Natural killer cell (primary cell): Measurements from ENCODE around the gene ROBO1. TPM values are rescaled to one million over a fixed set of nuclear protein-coding genes. Genes with fewer than 3 reads are reported as not detected.

Experiments used
- ATAC-seq, 3 donors: fragments of 150-1000 bp in 2 of 3; fragments of 200-7000 bp in 1 of 3; cut with Tn5 transposase; 1 replicate in 1 of 3; 2 replicates in 2 of 3; pipeline ENCODE4 v1.10.0; 2021; ENCODE audit warnings: mild to moderate bottlenecking in 2 of 3, moderate library complexity in 2 of 3
- DNase-seq, 2 donors: peaks; one replicate each; pipeline versions ENCODE4 v3.0.0 to v3.0.0-alpha.2; 2013 to 2021; ENCODE audit warnings: mixed read lengths in 1 of 2
- H3K27ac ChIP-seq: one replicate; pipeline ENCODE4 v1.5.1; 2013; ENCODE audit warnings: mild to moderate bottlenecking, low read length
- H3K27me3 ChIP-seq: one replicate; pipeline ENCODE4 v1.6.1; 2013; ENCODE audit warnings: low read length; ENCODE audit not compliant: control insufficient read depth, insufficient read depth
- H3K36me3 ChIP-seq: one replicate; pipeline ENCODE4 v1.6.1; 2013; ENCODE audit warnings: low read length; ENCODE audit not compliant: control insufficient read depth, insufficient read depth
- H3K4me1 ChIP-seq: one replicate; pipeline ENCODE4 v1.6.1; 2013; ENCODE audit warnings: low read length; ENCODE audit not compliant: control insufficient read depth, insufficient read depth
- H3K4me3 ChIP-seq: one replicate; pipeline ENCODE4 v1.5.1; 2013; ENCODE audit warnings: low read length
- H3K9me3 ChIP-seq: one replicate; pipeline ENCODE4 v1.6.1; 2013; ENCODE audit warnings: low read length; ENCODE audit not compliant: control insufficient read depth, insufficient read depth
- H3K27ac Mint-ChIP-seq, 2 donors: one replicate each; pipeline ENCODE4 v1.8.0; 2022; ENCODE audit warnings: mild to moderate bottlenecking in 2 of 2, mixed read lengths in 2 of 2, moderate library complexity in 1 of 2
- H3K27me3 Mint-ChIP-seq, 2 donors: one replicate each; pipeline ENCODE4 v1.8.0; 2022; ENCODE audit warnings: low read depth in 2 of 2, mixed read lengths in 2 of 2
- H3K36me3 Mint-ChIP-seq: one replicate; pipeline ENCODE4 v1.8.0; 2022; ENCODE audit warnings: mixed read lengths
- H3K4me1 Mint-ChIP-seq, 2 donors: one replicate each; pipeline ENCODE4 v1.8.0; 2022; ENCODE audit warnings: mixed read lengths in 2 of 2
- H3K4me3 Mint-ChIP-seq: one replicate; pipeline ENCODE4 v1.8.0; 2022; ENCODE audit warnings: mild to moderate bottlenecking, moderate library complexity, mixed read lengths
- H3K9me3 Mint-ChIP-seq, 2 donors: one replicate each; pipeline ENCODE4 v1.8.0; 2022; ENCODE audit warnings: mixed read lengths in 2 of 2
- WGBS: methylation state at CpG from one replicate; pipeline ENCODE4 v1.1.7; 2013; ENCODE audit warnings: missing lambda C conversion rate; ENCODE audit not compliant: insufficient coverage; 5-methylcytosine and 5-hydroxymethylcytosine counted together
- intact Hi-C: fragments of 100-400 bp; cut with micrococcal nuclease; formaldehyde crosslinking; loops from one replicate; pipeline ENCODE4 v1.14.2; 2022
- total RNA-seq, 4 donors: library from RNA; stranded (reverse); fragments of 120-200 nt in 1 of 4; gene quantifications; one replicate each; pipeline versions ENCODE4 v1.2.3 to v1.2.4, GENCODE V29; 2013 to 2022
- TF ChIP-seq, protein P1 (sequence below): fragments of 200-600 bp; IDR thresholded peaks from one replicate; pipeline ENCODE4 v1.8.0; 2022; ENCODE audit warnings: antibody characterized with exemption

ROBO1 gene
- total RNA-seq, 3 donors from 2014 or later (not counting 1 experiment from before 2014, with no cell fraction given), result 0.07 TPM; not detected in 2

DNA sequence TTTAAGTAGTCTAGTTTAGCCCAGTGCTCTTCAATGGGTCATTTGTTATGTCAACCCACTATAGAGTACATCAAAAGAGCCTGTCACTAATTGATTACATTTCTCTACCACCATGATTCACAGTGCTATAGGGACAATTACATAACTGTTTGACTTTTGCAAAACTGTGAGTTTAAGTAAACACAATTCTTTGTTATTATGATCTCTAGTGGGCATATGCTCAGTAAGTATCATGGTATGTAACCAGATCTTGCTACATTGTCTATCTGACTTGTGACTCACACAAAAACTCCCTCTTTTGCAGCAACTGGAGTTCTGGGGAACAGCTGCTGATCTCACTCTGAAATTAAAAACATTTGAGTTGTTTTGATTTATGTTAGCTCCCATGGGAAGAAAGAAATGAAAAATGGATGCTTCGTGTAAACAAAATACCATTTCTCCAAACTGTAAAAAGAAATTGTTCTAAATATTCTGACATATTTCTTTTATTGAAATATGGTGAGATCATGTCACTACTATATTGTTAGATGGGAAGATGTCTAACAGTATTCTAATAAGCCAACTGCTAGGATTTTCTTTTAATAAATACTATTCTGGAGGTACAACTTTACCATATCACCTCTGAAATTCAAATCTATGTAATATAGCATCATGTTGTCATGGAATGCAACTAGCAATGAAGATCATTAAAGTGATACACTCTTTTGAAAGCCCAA, 470.4 kb downstream of the ROBO1 start:
- WGBS, result no CpG with 5 or more reads among the region's 1 CpG
- no peaks in the 10 kb centered on the region for H3K36me3 Mint-ChIP-seq
- no peak overlapping the region for H3K4me3 Mint-ChIP-seq
- H3K9me3 Mint-ChIP-seq, result peaks cover 5 to 14% of the 10 kb centered on the region in 2 donors
- H3K27ac Mint-ChIP-seq, result no peak overlapping the region
- Histone ChIP-seq H3K27ac (no peak overlapping the region), H3K4me1 (no peaks in the 10 kb centered on the region), H3K27me3 (no peaks in the 10 kb centered on the region), H3K9me3 (no peaks in the 10 kb centered on the region), H3K4me3 (no peak overlapping the region), H3K36me3 (no peaks in the 10 kb centered on the region)
- DNase-seq, result no peak
- intact Hi-C loops, result no loop called here
- no peaks in the 10 kb centered on the region for H3K27me3 Mint-ChIP-seq
- ATAC-seq, result no peak
- TF ChIP-seq, protein P1, sequence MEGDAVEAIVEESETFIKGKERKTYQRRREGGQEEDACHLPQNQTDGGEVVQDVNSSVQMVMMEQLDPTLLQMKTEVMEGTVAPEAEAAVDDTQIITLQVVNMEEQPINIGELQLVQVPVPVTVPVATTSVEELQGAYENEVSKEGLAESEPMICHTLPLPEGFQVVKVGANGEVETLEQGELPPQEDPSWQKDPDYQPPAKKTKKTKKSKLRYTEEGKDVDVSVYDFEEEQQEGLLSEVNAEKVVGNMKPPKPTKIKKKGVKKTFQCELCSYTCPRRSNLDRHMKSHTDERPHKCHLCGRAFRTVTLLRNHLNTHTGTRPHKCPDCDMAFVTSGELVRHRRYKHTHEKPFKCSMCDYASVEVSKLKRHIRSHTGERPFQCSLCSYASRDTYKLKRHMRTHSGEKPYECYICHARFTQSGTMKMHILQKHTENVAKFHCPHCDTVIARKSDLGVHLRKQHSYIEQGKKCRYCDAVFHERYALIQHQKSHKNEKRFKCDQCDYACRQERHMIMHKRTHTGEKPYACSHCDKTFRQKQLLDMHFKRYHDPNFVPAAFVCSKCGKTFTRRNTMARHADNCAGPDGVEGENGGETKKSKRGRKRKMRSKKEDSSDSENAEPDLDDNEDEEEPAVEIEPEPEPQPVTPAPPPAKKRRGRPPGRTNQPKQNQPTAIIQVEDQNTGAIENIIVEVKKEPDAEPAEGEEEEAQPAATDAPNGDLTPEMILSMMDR, result no peak
- H3K4me1 Mint-ChIP-seq, result no peaks in the 10 kb centered on the region

DNA sequence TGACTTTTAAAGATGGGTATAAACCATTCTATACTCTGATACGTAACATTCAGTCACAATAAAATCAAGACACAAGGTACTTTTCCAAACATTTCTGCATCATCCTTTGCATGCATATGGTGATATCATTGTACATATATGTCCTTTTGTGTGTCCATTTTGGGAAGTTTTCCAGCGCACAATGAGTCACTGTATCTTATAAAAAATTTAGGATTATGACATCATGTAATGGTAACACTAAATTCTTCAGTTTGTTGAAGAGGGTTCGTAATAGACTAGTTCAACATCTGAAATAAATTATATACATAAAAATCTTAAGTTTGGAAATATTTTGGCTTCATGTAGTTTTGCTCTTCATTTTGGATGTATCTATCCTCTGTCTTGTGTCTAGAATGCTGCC, 480.9 kb downstream of the ROBO1 start:
- TF ChIP-seq, protein P1, result no peak
- Mint-ChIP-seq H3K36me3 (peaks cover 20% of the 10 kb centered on the region), H3K9me3 (peaks cover 17 to 24% of the 10 kb centered on the region in 2 donors), H3K4me1 (no peaks in the 10 kb centered on the region), H3K27me3 (no peaks in the 10 kb centered on the region), H3K27ac (no peak overlapping the region), H3K4me3 (no peak overlapping the region)
- ATAC-seq, result no peak
- DNase-seq, result no peak
- intact Hi-C loops, result no loop called here
- H3K4me3 ChIP-seq, result no peak overlapping the region
- H3K4me1 ChIP-seq, result no peaks in the 10 kb centered on the region
- no peak overlapping the region for H3K27ac ChIP-seq
- H3K36me3 ChIP-seq, result no peaks in the 10 kb centered on the region
- H3K27me3 ChIP-seq, result no peaks in the 10 kb centered on the region
- H3K9me3 ChIP-seq, result no peaks in the 10 kb centered on the region
- WGBS, result no CpG with 5 or more reads among the region's 3 CpGs

DNA sequence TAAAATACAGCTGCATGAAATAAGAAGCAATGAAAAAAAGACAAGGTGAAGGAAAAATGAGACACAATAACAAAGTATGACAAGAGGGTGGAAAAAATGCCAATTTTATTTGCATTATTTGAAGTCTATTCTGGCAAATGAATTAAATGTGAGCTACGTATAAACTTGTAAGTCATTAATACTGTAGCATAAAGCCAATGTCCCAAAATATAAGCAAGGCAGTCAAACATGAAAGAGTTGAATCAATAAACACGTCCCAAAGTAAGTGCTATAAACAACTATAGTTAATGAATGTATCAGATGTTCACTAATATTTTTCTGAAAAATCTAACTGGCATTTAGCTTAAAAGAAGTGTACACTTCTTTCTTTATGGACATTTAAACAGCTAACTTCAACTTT, 481.9 kb downstream of the ROBO1 start:
- 100% methylated on average over 1 of the region's 2 CpGs for WGBS
- peaks cover 15 to 18% of the 10 kb centered on the region in 2 donors for H3K9me3 Mint-ChIP-seq
- H3K4me1 Mint-ChIP-seq, result no peaks in the 10 kb centered on the region
- intact Hi-C loops, result no loop called here
- no peak for DNase-seq
- H3K27me3 Mint-ChIP-seq, result no peaks in the 10 kb centered on the region
- H3K4me3 ChIP-seq, result no peak overlapping the region
- no peak overlapping the region for H3K27ac Mint-ChIP-seq
- TF ChIP-seq, protein P1, result no peak
- no peaks in the 10 kb centered on the region for H3K27me3 ChIP-seq
- no peaks in the 10 kb centered on the region for H3K4me1 ChIP-seq
- no peak overlapping the region for H3K4me3 Mint-ChIP-seq
- ATAC-seq, result no peak
- H3K9me3 ChIP-seq, result no peaks in the 10 kb centered on the region
- no peak overlapping the region for H3K27ac ChIP-seq
- no peaks in the 10 kb centered on the region for H3K36me3 ChIP-seq
- H3K36me3 Mint-ChIP-seq, result peaks cover 12% of the 10 kb centered on the region

DNA sequence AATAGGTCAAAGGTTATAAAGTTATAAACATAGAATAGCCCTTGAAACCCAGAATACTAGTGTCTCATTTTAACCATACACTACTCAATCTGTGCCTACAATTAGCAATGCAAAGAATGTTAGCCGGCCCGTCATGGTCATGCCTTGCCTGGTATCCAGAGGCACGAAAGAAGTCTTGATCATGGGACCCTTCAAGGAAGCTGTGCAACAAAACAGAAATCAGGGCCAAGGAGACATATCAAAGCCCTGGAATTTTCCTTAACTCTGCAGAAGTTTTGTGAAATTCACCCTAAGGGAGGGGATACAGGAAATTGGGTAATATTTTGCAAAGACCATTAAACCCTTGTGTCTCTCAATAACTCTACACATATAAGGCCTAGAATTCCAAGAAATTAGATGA, 482.4 kb downstream of the ROBO1 start:
- DNase-seq (no peak), ATAC-seq (no peak)
- no peaks in the 10 kb centered on the region for H3K9me3 ChIP-seq
- no peaks in the 10 kb centered on the region for H3K27me3 ChIP-seq
- no peak overlapping the region for H3K4me3 ChIP-seq
- TF ChIP-seq, protein P1, result no peak
- H3K27ac ChIP-seq, result no peak overlapping the region
- 88% methylated on average over 3 of the region's 3 CpGs for WGBS
- H3K4me1 ChIP-seq, result no peaks in the 10 kb centered on the region
- no peaks in the 10 kb centered on the region for H3K27me3 Mint-ChIP-seq
- no peak overlapping the region for H3K4me3 Mint-ChIP-seq
- intact Hi-C loops, result no loop called here
- H3K4me1 Mint-ChIP-seq, result no peaks in the 10 kb centered on the region
- H3K36me3 Mint-ChIP-seq, result peaks cover 8% of the 10 kb centered on the region
- H3K9me3 Mint-ChIP-seq, result peaks cover 10 to 13% of the 10 kb centered on the region in 2 donors
- H3K27ac Mint-ChIP-seq, result no peak overlapping the region
- H3K36me3 ChIP-seq, result no peaks in the 10 kb centered on the region
